NCI-H146 treated with DMSO at 0.1 percent for 48 hours (cell line): ENCODE data around the gene ADCY4.
"Not testable (repeated sequence)": the region's sequence is repeated elsewhere in the genome, so short reads cannot be mapped to it uniquely, and the experiment has no call there.

Experiments used
- DNase-seq: peaks from one replicate; lab custom pipeline; 2025; ENCODE audit not compliant: unreplicated experiment; lab: John Stamatoyannopoulos, UW

The ADCY4 gene

DNA sequence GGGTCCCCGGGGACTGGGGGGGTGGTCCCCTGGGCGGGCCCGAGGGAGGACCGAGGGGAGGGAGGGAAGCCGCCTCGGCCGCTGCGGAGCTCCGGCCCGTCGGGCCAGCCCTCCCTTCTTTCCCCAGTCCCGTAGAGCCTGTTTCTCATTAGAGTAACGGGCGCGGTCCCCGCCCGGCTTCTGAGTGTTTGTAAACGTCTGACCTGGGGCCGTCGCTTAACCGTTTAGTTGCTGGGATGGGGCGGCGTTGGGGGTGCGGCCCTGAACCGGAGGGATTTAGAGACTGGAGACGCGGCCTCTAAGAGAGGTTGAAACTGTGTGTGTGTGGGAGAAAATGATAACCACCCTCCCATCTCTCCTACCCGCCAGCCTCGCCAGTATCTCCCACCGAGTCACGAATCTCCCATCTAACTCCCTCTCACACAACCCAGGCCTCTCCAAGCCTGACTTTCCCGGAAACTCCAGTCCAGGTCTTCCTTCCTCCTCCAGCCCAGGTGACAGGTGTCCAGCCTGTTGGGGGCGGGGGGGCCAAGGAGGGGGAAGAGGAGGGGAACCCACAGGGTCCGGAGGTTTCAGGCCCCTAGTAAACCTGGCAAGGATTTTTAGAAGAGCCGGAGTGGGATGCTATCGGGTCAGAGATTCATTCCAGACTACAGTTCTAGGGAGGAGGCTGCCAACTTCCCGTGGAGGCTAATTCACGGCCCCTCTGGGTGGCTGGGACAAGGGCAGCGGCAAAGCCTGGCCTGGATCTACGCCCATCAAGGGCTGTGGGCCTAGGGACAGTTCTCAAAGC lies 32.0 kb upstream of the ADCY4 start:
- DNase-seq, result peak; percentile 85

DNA sequence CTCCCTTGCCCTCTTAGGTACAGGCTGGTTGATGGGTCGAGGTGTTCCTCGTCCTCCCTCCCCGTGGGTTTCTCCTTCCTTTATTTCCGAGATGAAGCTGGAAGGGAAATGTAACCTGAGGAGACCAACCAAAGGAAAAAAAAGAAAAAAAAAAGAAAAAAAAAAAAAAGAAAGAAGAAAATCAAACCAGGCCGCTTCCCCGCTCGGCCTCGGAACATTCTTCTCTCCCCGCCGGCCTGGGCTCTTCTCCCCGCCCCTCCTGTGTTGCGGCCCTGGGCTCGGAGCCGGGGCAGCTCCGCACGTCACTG lies 31.5 kb upstream of the ADCY4 start:
- no peak for DNase-seq

DNA sequence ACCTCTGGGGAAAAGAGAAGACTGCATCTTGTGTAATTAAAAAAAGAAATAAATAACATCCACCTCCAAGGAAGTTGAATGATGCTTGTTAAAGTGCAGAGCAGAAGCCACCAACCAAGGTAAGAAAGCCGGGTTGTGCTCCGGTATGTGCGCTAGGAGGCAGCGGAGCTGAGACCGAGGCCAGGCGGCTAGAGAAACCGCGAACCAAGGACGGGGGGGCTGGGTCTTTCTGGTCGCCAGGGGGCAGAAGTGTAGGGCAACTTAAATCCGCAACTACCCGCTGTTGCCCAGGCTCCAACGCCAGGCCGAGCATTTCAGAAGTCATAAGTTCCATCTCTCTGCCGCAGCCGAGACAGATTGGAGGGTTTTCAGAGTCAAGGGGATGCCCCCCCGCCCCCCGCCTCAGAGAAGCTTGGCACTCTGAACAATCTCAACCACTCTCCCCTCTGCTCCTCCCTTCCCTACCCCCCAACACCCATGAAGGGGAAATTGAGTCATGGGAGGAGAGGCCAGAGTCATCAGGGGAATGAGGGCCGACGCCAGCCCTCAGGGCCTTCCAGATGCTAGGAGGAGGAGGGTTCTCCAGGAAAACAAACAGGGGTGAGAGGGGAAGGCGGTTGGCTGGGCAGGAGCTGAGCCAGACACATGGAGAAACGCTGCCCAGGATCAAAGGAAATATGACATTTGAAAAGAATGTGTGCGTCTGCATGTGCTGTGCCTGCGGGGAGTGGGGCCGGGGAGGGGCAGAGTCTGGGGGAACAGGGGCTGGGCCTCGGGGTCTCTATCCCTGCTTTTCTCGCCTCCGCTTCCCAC lies 30.9 kb upstream of the ADCY4 start:
- no peak for DNase-seq

- DNase-seq, result no peak
Observed at GRCh38 chr14:24364841-24365240, 30.0 kb upstream of the ADCY4 start.

DNA sequence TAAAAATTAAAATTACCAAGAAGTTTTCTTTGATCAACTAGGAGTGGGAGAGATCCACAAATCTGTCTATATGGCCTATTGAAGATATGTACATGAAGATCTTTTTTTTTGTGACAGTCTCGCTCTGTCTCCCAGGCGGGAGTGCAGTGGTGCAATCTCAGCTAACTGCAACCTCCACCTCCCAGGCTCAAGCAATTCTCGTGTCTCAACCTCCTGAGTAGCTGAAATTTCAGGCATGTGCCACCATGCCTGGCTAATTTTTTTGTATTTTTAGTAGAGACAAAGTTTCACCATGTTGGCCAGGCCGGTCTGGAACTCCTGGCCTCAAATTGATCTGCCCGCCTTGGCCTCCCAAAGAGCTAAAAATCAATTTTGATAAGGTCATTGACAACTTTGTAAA lies 28.5 kb upstream of the ADCY4 start:
- DNase-seq, result no peak

DNA sequence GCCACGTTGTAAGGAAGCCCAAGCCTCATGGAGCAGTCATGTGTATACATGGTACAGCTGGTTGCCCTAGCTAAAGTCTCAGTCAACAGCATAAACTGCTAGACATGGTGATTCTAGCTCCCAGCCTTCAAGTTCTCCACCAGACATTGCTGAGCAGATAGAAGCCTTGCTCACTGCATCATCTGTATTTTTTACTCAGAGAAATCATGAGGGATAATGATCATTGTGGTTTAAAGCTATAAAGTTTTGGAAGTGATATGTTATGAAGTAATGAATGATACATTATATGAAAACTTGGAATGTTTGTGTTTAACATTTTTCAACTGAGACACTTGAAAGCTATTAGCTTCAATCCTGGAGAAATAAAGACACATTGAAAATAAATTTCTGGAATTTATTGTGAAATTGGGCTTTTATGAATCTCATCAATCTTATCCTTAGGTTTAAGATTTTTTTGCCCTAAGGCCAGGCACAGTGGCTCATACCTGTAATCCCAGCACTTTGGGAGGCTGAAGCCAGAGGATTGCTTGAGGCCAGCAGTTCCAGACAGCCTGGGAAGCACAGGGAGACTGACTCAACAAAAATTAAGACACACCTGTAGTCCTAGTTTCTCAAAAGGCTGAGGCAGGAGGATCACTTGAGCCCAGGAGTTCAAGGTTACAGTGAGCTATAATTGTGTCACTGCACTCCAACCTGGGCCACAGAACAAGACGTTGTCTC lies 27.5 kb upstream of the ADCY4 start:
- no peak for DNase-seq

GRCh38 chr14:24361326-24361725 lies 26.5 kb upstream of the ADCY4 start:
- no peak for DNase-seq

- no peak for DNase-seq
Observed at GRCh38 chr14:24360281-24360680, 25.4 kb upstream of the ADCY4 start.

GRCh38 chr14:24356208-24356607 lies 21.3 kb upstream of the ADCY4 start:
- no peak for DNase-seq

- DNase-seq, result no peak
Observed at GRCh38 chr14:24355009-24355408, 20.1 kb upstream of the ADCY4 start.

DNA sequence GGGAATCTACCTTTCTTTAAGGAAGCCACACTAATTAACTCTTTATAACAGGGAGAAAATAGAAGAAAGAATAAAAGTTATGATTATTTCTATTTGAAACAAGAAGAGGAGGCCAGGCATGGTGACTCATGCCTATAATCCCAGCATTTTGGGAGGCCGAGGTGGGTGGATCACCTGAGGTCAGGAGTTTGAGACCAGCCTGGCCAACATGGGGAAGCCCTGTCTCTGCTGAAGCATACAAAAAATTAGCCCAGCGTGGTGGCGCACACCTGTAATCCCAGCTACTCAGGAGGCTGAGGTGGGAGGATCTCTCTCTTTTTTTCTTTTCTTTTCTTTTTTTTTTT lies 19.6 kb upstream of the ADCY4 start:
- not testable (repeated sequence) for DNase-seq

DNA sequence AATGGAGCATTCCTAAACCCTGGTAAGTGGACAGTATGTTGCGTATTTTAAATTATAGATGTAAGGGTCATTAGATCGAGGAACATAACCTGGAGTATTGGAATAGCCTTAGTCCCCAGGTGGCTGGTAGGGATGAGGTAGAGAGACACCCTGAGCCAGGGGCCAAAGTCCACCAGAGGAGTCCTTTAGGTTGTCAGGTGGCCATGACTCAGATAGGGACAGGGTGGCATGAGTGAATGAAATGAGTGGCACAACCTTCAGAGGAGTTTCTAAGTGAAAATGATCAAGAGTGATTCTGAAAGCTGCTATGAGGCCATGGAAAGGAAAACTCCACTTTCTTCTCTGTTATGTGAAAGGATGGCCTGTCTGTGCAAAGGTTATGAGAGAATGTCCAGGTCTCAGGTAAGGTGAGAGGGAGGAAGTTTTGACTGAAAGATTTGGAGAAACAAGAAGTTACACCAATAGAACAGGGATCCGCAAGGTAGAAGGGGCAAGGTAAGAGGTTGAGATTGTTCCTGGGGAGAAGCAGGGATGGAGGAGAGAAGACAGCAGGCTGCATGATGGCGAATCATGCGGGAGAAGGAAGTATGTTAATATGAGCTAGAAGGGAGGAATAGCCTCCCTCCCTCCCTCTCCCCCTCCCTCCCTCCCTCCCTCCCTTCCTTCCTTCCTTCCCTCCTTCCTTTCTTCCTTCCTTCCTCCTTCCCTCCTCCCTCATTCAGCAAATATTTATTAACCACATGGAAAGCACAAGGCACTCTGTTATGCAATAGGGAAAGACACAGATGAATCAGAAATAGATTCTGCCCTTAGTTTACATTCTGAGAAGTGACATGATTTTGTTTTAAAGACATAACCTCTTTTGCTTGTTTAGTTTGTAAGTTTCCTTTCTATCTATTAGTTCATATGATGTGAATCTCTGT lies 18.9 kb upstream of the ADCY4 start:
- no peak for DNase-seq

GRCh38 chr14:24351517-24351916 lies 16.6 kb upstream of the ADCY4 start:
- no peak for DNase-seq

DNA sequence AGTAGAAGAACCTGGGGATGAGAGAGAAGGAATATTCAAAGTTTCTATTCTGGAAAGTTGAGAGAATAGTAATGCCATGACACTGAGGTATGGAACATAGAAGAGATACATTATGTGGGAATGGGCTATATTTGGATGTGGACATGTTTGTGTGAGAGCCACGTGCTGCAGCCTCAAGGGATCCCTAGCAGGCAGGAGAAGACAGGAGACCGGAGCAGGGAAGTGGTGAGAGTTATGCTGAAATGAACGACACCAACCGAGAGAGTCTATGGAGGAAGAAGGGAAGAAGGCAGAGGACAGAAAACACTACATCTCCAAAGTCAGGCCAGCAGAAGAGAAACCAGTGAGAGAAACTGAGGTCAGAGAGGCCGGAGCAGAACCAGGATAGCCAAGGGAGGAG lies 14.9 kb upstream of the ADCY4 start:
- no peak for DNase-seq

- DNase-seq, result no peak
Observed at GRCh38 chr14:24348186-24348585, 13.3 kb upstream of the ADCY4 start.

- DNase-seq, result no peak
Observed at GRCh38 chr14:24347134-24347533, 12.3 kb upstream of the ADCY4 start.

DNA sequence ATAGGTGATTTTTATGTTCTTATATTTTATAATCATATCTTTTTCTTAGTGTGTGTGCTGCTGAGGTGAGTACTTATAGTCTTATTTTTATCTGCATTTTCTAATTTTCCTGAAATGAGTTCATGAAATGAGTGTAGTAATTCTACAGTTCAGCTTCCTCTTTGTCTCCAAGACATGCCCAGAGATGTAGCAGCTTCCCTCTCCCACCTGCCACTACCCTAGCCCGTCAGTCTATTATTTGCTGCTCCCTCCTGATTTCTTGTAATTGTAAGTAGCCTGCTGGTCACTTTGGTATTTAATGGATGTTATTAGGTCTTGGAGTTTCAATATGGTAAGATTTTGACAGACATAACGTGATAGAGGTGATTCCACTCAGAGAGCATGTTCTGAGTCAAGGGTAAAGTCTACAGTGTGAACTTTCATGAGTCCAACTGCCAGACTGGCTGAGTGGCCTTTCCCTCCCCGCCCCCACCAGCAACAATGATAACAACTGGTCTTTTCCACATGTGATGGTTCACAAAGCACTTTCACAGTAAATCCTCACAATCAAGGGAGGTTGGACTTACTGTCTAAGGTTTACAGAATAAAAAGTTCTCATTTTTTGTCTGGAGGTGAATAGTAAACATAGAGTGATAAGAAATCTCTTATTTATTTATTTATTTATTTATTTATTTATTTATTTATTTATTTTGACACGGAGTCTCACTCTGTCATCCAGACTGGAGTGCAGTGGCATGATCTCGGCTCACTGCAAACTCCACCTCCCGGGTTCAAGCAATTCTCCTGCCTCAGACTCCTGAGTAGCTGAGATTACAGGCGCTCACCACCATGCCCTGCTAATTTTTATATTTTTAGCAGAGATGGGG lies 9.2 kb upstream of the ADCY4 start:
- DNase-seq, result no peak

DNA sequence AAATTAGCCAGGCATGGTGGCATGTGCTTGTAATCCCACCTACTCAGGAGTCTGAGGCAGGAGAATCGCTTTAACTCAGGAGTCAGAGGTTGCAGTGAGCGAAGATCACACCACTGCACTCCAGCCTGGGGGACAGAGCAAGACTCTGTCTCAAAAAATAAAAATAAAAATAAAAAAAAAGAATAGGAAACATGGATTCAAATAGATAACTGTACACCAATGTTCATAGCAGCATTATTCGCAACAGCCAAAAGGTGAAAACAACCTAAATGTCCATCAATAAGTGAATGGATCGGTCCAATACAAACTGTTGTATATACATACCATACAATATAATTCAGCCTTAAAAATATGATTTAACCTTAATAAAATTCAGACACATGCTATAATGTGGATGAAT lies 8.0 kb upstream of the ADCY4 start:
- DNase-seq, result no peak

- no peak for DNase-seq
Observed at GRCh38 chr14:24340606-24341005, 5.7 kb upstream of the ADCY4 start.
